Measurements from ENCODE around the gene HEY2.
"Not testable (repeated sequence)": the region's sequence is repeated elsewhere in the genome, so short reads cannot be mapped to it uniquely, and the experiment has no call there.

The HEY2 gene

GRCh38 chr6:125797120-125797885, 47.9 kb downstream of the HEY2 start:
- DNase-seq (ENCODE audit: low spot score): no peak

GRCh38 chr6:125797886-125798444, 48.5 kb downstream of the HEY2 start:
- DNase-seq (ENCODE audit: low spot score): no peak

- no peak for DNase-seq (ENCODE audit: low spot score)
Measured at GRCh38 chr6:125798734-125799508, 49.5 kb downstream of the HEY2 start.

GRCh38 chr6:125802383-125802782, 53.0 kb downstream of the HEY2 start:
- no peak for DNase-seq (ENCODE audit: low spot score)

- no peak for DNase-seq (ENCODE audit: low spot score)
Measured at GRCh38 chr6:125802943-125803377, 53.5 kb downstream of the HEY2 start.

- DNase-seq (ENCODE audit: low spot score): no peak
Measured at GRCh38 chr6:125804264-125804663, 54.8 kb downstream of the HEY2 start.

GRCh38 chr6:125804866-125805425, 55.5 kb downstream of the HEY2 start:
- not testable (repeated sequence) for DNase-seq (ENCODE audit: low spot score)

GRCh38 chr6:125806813-125807212, 57.4 kb downstream of the HEY2 start:
- no peak for DNase-seq (ENCODE audit: low spot score)

- DNase-seq (ENCODE audit: low spot score): no peak
Measured at GRCh38 chr6:125807293-125807692, 57.9 kb downstream of the HEY2 start.

GRCh38 chr6:125808060-125808459, 58.6 kb downstream of the HEY2 start:
- DNase-seq (ENCODE audit: low spot score): no peak

- DNase-seq (ENCODE audit: low spot score): no peak
Measured at GRCh38 chr6:125808591-125808990, 59.2 kb downstream of the HEY2 start.

- no peak for DNase-seq (ENCODE audit: low spot score)
Measured at GRCh38 chr6:125809570-125810170, 60.2 kb downstream of the HEY2 start.

GRCh38 chr6:125810445-125810844, 61.0 kb downstream of the HEY2 start:
- DNase-seq (ENCODE audit: low spot score): no peak

Data from kidney capillary endothelial cell (primary cell).